Uterus (tissue), 2 donors: ENCODE measurements around the gene SPTBN4.

Experiments used
- POLR2A ChIP-seq, 2 donors: fragments of 450-650 bp; IDR thresholded peaks; one replicate each; pipeline ENCODE4 v1.6.1; 2016; ENCODE audit warnings: antibody characterized with exemption in 2 of 2, mild to moderate bottlenecking in 1 of 2, moderate library complexity in 1 of 2
- TF ChIP-seq, protein P1 (sequence below), 4 experiments: fragments of 200-600 bp in 2 of 4; fragments of 450-650 bp in 2 of 4; sonication (generic) in 2 of 4; IDR thresholded peaks; one replicate each; pipeline ENCODE4 v1.5.1; 2016 to 2019; ENCODE audit warnings: antibody characterized with exemption in 4 of 4, mild to moderate bottlenecking in 2 of 4, moderate library complexity in 1 of 4

DNA sequence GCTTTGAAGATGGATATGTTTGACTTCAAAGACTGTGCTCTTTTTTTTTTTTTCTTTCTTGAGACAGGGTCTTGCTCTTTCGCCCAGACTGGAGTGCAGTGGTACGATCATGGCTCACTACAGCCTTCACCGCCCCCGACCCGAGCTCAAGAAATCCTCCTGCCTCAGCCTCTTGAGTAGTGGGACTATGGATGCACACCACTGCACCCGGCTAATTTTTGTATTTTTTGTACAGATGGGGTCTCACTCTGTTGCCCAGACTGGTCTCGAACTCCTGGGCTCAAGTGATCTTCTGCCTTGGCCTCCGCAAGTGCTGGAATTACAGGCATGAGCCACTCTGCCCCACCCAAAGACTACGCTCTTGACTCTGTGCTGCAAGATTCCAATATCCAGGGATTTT lies 50.4 kb downstream of the SPTBN4 start:
- TF ChIP-seq, protein P1, sequence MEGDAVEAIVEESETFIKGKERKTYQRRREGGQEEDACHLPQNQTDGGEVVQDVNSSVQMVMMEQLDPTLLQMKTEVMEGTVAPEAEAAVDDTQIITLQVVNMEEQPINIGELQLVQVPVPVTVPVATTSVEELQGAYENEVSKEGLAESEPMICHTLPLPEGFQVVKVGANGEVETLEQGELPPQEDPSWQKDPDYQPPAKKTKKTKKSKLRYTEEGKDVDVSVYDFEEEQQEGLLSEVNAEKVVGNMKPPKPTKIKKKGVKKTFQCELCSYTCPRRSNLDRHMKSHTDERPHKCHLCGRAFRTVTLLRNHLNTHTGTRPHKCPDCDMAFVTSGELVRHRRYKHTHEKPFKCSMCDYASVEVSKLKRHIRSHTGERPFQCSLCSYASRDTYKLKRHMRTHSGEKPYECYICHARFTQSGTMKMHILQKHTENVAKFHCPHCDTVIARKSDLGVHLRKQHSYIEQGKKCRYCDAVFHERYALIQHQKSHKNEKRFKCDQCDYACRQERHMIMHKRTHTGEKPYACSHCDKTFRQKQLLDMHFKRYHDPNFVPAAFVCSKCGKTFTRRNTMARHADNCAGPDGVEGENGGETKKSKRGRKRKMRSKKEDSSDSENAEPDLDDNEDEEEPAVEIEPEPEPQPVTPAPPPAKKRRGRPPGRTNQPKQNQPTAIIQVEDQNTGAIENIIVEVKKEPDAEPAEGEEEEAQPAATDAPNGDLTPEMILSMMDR (IDR thresholded peaks at IDR 0.05) = no peak
- TF ChIP-seq POLR2A (IDR thresholded peaks at IDR 0.05) = no peak
